GM19025 (cell line): ENCODE results near the gene EIF6.

Experiments used
- ATAC-seq: cut with Tn5 transposase; IDR thresholded peaks from one replicate; pipeline ENCODE4 v1.9.1; 2021; ENCODE audit warnings: mild to moderate bottlenecking, low read depth, moderate library complexity; ENCODE audit not compliant: unreplicated experiment

The EIF6 gene

GRCh38 chr20:35281506-35282101, 3.0 kb downstream of the EIF6 start:
- no peak for ATAC-seq

- no peak for ATAC-seq
Measured at GRCh38 chr20:35280523-35280922, 4.0 kb downstream of the EIF6 start.

GRCh38 chr20:35279533-35280174, 4.9 kb downstream of the EIF6 start:
- ATAC-seq = no peak

GRCh38 chr20:35279040-35279439, 5.5 kb downstream of the EIF6 start:
- ATAC-seq = no peak

- peak; percentile 90 for ATAC-seq
Measured at GRCh38 chr20:35277531-35278395, 6.8 kb downstream of the EIF6 start, which contains the start of gene MMP24OS. Gene MMP24OS (minus strand): TSS chr20:35278122. CDS start chr20:35277929, 193 bp downstream.

- no peak for ATAC-seq
Measured at GRCh38 chr20:35277127-35277526, 7.4 kb downstream of the EIF6 start.

GRCh38 chr20:35276408-35276807, 8.2 kb downstream of the EIF6 start:
- no peak for ATAC-seq

- no peak for ATAC-seq
Measured at GRCh38 chr20:35275741-35276251, 8.8 kb downstream of the EIF6 start.

- no peak for ATAC-seq
Measured at GRCh38 chr20:35274172-35275092, 10.1 kb downstream of the EIF6 start.

GRCh38 chr20:35273449-35274171, 11.0 kb downstream of the EIF6 start:
- ATAC-seq = no peak

GRCh38 chr20:35271904-35272303, 12.7 kb downstream of the EIF6 start:
- no peak for ATAC-seq

GRCh38 chr20:35271073-35271882, 13.3 kb downstream of the EIF6 start:
- no peak for ATAC-seq

- ATAC-seq = no peak
Measured at GRCh38 chr20:35270021-35270902, 14.3 kb downstream of the EIF6 start.

- no peak for ATAC-seq
Measured at GRCh38 chr20:35269055-35269781, 15.4 kb downstream of the EIF6 start.

- ATAC-seq = no peak
Measured at GRCh38 chr20:35267092-35267491, 17.5 kb downstream of the EIF6 start.

- no peak for ATAC-seq
Measured at GRCh38 chr20:35264755-35265154, 19.8 kb downstream of the EIF6 start.
